ENCODE results near the gene FBLN5. TPM values are rescaled to one million over a fixed set of nuclear protein-coding genes. Genes with fewer than 3 reads are reported as not detected.

The FBLN5 gene
- total RNA-seq, 1 experiment from 2014 or later, result 3.3 TPM

- H3K27ac ChIP-seq (ENCODE audit: low read depth, low read length), result no peak overlapping the region
- H3K9me2 ChIP-seq (ENCODE audit: insufficient read depth), result no peaks in the 10 kb centered on the region
- peaks cover 0 to 25% of the 10 kb centered on the region in 2 experiments; a peak in 3 of 4 replicates for H3K4me1 ChIP-seq (ENCODE audit: control insufficient read depth in 1 of 2, insufficient read depth in 2 of 2, low read length in 2 of 2)
- H3K79me2 ChIP-seq (ENCODE audit: insufficient read depth, low read length), result no peaks in the 10 kb centered on the region
- ChIA-PET POLR2A (no interaction called here), CTCF (no interaction called here), RAD21 (ENCODE audit: low non-redundant PET in 1 of 2, low total read pairs in 2 of 2, uncharacterized antibody in 2 of 2, unreplicated experiment in 2 of 2) (no interaction called here)
- ATAC-seq (no peak), DNase-seq (ENCODE audit: low read depth, low spot score) (no peak)
- intact Hi-C loops (cut with micrococcal nuclease), result no loop called here
- no peaks in the 10 kb centered on the region for H3K27me3 ChIP-seq (ENCODE audit: insufficient read depth, low read length)
- H4K20me1 ChIP-seq (ENCODE audit: insufficient read depth), result no peaks in the 10 kb centered on the region
- H3K4me3 ChIP-seq (replicated peaks in 1 of 2; ENCODE audit: low read depth in 1 of 2, low read length in 2 of 2), result no peak overlapping the region
- TF ChIP-seq ZBTB33 (IDR thresholded peaks at IDR 0.05; ENCODE audit: extremely low read depth, insufficient replicate concordance, low read length) (no peak), CTCF (IDR thresholded peaks at IDR 0.05 in 2 of 3, conservative IDR thresholded peaks at IDR 0.05 in 1 of 3; ENCODE audit: borderline replicate concordance in 1 of 3, insufficient read depth in 1 of 3, low read depth in 2 of 3, low read length in 2 of 3) (no peak), YY1 (IDR thresholded peaks at IDR 0.05; ENCODE audit: extremely low read depth, insufficient replicate concordance, low read depth, low read length) (no peak), CBX3 (IDR thresholded peaks at IDR 0.05; ENCODE audit: low read depth) (no peak), ATF3 (IDR thresholded peaks at IDR 0.05) (no peak), CEBPB (IDR thresholded peaks at IDR 0.05; ENCODE audit: low read depth) (no peak), SIN3A (IDR thresholded peaks at IDR 0.05; ENCODE audit: low read depth) (no peak), MAX (IDR thresholded peaks at IDR 0.05) (no peak), TCF7L2 (IDR thresholded peaks at IDR 0.05; ENCODE audit: borderline replicate concordance, extremely low read depth, insufficient read depth, insufficient read length) (no peak), EGR1 (IDR thresholded peaks at IDR 0.05; ENCODE audit: low read depth) (no peak), SP1 (IDR thresholded peaks at IDR 0.05; ENCODE audit: low read depth) (no peak), SRF (IDR thresholded peaks at IDR 0.05; ENCODE audit: low read depth) (no peak), EZH2 (IDR thresholded peaks at IDR 0.05) (no peak), REST (IDR thresholded peaks at IDR 0.05; ENCODE audit: low read depth) (no peak)
- H3K9ac ChIP-seq (ENCODE audit: low read length), result no peak overlapping the region
- no TSS peak for BruUV-seq (replicated peaks)
- H2AFZ ChIP-seq (ENCODE audit: low read depth, low read length, poor library complexity, severe bottlenecking), result no peak overlapping the region
- no peak overlapping the region for H3K4me2 ChIP-seq (ENCODE audit: low read length)
- no peaks in the 10 kb centered on the region for H3K36me3 ChIP-seq (ENCODE audit: control insufficient read depth in 1 of 2, insufficient read depth in 2 of 2, low read length in 2 of 2)
- H3K9me3 ChIP-seq (ENCODE audit: control insufficient read depth in 1 of 2, insufficient read depth in 1 of 2, low read depth in 1 of 2, low read length in 2 of 2), result no peaks in the 10 kb centered on the region
These were observed 76.6 kb downstream of the FBLN5 start for GRCh38 chr14:91870890-91871289.
